NCI-H2029 treated with DMSO at 0.1 percent for 48 hours (cell line): ENCODE data around the gene DNAJB8.

ENCODE experiments used
- DNase-seq: peaks from one replicate; lab custom pipeline; 2025; lab: John Stamatoyannopoulos, UW

DNAJB8 gene

GRCh38 chr3:128464188-128464587 lies 2.5 kb downstream of the DNAJB8 start:
- DNase-seq, result no peak

DNA sequence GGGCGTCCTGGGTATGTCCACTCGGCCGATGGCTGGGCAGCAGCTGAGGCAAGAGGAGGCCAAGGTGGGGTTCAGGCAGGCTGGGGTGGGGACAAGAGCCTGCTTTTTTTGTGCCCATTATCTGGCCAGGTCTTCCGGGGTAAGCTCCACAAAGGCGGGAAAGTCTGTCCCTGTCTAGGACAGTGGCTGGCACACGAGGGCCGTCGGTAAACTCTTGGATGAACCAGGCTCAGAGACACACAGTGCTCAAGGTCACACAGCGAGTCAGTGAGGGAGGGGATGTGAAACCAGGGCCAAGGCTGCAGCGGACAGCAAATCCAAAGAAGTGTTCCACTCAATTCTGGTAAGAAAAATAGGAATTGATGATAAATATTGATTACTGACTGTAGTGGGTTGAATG lies 2.9 kb downstream of the DNAJB8 start:
- DNase-seq, result no peak

GRCh38 chr3:128463354-128463753 lies 3.3 kb downstream of the DNAJB8 start:
- DNase-seq, result no peak

- DNase-seq, result no peak
Observed at GRCh38 chr3:128462931-128463330, 3.8 kb downstream of the DNAJB8 start.

DNA sequence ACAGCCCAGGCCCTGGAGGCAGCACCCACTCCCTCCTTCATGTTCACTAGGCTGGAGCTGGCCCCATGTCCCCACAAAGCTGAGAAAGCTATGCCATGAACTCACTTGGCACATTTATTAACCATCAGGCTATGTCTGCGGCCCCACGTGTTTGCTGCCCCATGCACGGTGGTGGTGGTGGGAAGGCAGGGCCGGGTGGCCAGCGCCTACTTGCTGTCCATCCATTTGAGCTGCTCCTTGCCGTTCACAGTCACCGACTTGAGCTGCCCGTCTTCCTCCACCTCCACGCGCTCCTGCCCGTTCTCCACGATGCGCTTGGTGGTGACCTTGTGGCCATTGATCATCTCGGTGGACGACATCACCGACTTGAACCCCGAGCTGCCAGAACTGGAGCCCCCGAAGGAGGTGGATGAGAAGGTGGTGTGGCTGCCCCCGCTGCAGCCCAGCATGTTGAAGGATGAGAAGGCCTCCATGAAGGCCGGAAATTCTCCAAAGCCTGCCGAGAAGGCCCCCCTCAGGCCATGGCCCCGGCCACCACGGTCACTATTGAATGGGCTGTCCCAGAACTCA lies 4.3 kb downstream of the DNAJB8 start:
- DNase-seq, result no peak

DNA sequence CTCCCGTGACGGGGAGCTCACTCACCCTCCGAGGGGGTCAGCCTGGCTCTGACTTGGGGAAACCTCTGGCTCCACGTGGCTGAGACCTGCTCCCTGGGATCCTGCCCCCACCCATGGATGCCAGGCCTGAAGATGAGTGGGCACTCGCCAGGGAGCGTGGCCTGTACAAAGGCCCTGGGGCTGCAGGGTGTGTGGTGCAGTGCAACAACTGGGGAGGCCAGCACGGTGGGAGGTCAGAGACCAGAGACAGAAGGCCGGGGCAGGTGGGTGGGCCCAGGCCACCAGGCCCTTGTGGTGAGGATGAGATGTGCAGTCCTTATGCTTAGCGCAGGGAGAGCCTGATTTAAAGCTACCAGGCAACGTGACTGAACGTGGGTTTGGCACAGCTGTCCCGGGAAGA lies 5.0 kb downstream of the DNAJB8 start:
- DNase-seq, result no peak

DNA sequence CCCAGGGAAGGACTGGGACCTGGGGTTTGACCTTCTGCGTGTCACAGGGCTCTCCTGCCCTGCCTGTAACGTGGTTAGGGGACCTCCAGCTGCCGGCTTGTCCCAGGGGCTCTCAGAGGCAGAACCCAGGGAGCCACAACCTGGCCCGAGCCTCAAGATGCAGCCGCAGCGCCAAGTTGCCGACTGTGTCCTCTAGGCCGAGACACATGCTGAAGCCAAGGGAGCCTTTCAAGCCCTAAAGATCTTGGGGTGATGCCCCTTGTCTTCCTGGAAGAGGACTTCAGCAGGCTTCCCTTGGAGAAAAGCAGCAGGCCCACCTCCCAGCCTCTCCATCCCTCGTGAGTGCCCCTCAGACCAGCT lies 7.2 kb downstream of the DNAJB8 start:
- no peak for DNase-seq

GRCh38 chr3:128458746-128459460 lies 7.8 kb downstream of the DNAJB8 start:
- no peak for DNase-seq

DNA sequence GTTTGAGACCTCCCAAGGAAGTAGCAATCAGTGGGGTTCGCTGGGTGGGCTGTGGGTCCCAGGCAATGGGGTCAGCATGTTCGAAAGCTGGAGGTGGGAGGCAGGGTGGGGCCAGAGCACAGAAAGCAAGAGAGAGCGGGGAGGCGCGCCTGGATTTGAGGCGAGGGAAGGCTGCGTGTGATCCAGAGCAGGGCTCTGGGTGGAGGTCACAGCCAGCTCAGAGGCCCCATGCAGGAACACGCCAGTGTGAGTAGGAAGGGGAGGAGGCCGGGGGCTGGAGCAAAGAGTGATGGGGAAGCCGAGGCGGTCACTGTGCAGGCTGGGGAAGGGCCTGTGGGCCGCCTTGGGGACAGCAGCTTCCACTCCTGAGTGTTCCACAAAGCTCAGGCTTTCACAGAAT lies 8.8 kb downstream of the DNAJB8 start:
- no peak for DNase-seq

DNA sequence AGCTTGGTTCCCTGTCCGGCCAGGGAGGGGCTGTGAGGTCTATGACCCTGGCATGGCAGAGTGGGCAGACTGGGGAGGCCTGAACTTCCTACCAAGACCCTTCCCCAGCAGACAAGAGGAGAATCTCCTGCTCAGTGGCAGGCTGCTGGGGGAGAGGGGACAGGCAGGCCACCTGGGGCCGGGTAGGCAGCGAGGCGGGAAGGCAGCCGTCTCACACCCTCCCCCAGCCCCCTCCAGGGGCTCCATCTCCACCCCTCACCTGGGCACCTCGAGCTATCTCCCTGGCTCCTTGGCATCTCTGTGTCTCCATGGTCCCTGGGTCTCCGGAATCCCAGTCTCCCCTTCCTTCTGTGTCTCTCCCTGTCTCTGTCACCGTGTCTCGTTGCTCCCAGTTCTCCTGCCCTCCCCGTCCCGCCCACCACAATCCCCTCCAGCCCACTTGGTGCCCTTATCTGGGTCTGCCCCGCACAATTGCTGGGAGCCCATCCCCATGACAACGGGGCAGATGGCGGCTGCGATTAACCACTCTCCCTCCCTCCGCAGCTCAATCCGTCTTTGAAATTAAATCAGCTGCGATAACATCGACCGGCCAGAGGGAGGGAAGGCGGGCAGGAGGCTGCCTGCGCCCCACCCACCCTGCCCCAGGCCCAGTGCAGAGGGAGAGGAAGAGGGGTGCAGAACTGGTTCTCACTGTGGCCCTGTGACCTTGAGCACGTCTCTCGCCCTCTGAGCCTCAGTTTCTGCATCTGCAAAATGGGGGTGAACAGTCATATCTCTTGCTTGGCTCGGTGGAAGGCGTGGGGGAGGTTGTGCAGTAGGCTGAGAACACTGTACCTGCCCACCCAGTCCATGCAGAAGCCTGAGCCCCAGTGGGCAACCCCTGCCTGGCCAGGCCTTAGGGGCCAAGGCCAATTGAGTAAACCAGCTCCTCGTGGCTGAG lies 9.6 kb downstream of the DNAJB8 start:
- no peak for DNase-seq

DNA sequence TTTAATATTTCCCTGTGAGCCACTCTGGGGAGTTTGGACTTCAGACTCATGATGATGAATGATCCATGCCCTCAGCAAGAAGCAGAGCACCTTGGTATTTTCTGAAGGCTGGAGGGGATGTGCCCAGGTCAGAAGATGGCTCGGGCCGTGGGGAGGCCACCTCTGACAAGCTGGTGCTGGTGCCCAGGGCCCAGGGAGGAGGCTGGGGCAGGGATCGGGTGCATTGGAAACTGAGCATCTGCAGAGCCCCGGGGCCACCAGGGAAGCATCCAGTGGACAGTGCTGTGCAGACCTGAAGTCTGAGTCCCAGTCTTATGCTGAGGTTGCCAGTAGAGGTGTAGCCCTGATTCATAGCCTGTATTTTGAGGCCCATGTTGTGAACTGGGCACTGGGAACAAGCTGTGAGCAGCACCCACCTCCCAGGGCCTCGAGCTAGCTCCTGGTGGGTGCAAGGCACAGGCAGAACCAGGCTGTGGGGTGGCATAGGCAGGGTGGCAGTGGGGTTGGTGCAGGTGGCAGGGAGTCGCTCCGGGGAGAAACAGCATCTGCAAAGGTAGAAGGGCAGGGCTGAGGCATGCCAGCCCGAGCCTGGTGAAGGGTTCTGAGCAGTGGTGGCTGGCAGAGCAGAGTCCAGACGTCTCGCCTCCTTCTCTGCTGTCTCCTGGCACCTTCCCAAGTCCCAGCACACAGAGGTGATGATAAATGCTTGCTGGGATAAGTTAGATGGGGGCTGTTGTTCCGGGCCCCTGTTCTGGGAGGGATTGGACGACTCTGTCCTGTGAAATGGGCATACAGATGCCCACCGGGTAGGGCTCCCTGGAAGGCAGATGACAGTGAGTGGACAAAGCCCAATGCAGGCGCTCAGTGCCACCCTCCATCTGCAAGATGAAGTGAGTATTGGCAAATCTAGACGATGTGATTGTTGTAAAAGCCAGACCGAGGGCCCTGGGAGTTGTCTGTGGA lies 10.6 kb downstream of the DNAJB8 start:
- DNase-seq, result no peak

- DNase-seq, result no peak
Observed at GRCh38 chr3:128455116-128455515, 11.6 kb downstream of the DNAJB8 start.

GRCh38 chr3:128454310-128454618 lies 12.4 kb downstream of the DNAJB8 start:
- no peak for DNase-seq

DNA sequence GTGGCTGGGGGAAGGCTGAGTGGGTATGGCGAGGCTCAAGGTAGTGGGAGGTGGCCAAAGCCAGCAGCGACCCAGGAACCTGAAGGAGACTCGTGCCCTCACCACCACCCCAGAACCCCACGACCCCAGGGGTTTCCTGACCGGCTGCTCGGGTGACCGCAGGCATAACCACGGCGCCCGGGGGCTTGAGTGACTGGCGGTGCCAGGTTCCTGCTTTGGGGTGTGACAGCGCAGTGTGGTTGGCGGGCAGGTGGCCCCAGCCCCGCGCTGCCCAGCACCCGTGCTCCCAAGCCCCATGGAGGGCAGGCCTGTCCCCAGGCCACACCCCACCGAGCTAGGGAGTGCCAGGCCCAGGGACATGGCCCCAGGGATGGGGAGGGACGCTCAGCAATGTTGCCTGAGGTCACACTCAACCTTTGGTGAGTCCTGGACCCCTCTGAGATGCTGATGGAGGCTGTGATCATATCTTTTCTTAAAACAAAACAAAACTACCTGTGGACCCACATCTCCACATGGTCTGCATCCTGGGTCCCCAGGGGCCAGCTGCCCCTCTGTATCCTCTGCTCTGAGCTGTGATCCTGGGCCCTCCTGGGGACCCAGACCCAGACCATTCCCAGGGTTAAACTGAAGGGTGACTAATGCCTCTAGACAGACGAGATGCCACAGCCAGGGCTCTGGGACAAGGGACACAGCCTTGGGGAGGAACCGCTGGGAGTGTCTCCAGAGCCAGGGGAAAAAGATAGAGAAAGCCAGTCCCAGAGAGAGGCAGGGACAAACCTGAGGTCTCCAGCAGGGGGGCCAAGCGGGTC lies 13.0 kb downstream of the DNAJB8 start:
- no peak for DNase-seq

- no peak for DNase-seq
Observed at GRCh38 chr3:128452678-128453275, 13.9 kb downstream of the DNAJB8 start.

DNA sequence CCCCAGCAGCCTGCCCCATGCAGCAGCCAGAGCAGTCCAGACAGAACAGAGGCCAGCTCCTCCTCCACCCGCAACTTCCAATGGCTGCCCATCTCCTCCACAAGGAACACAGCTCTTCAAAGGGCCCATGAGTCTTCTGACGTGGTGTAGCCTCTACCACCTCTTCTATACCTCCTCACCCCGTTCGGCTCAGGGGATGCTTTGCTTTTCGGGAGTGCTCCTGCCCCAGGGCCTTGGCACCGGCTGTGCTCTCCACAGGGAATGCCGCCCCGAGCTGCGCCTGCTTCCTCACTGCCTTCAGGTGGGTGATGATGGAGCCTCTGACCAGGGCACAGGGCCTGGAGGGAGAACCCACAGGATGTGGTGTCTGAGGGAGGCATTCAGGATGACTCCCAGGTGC lies 14.6 kb downstream of the DNAJB8 start:
- no peak for DNase-seq

GRCh38 chr3:128449111-128449638 lies 17.5 kb downstream of the DNAJB8 start:
- no peak for DNase-seq

- no peak for DNase-seq
Observed at GRCh38 chr3:128448491-128448890, 18.2 kb downstream of the DNAJB8 start.

GRCh38 chr3:128447561-128448013 lies 19.1 kb downstream of the DNAJB8 start:
- DNase-seq, result no peak

- DNase-seq, result no peak
Observed at GRCh38 chr3:128446821-128447220, 19.9 kb downstream of the DNAJB8 start.
